Activated CD4-positive, CD25-positive, alpha-beta regulatory T cell treated with anti-CD3 and anti-CD28 coated beads, Interleukin-2, amount 50 U/mL, for 24 hours (primary cell): Measurements from ENCODE around the gene MFN2.
"Not testable (repeated sequence)": the region's sequence is repeated elsewhere in the genome, so short reads cannot be mapped to it uniquely, and the experiment has no call there.

Experiments
- ATAC-seq, 2 donors: fragments of 150-1000 bp; cut with Tn5 transposase; one replicate each; pipeline ENCODE4 v1.10.0; 2021; ENCODE audit warnings: mild to moderate bottlenecking in 1 of 2, moderate library complexity in 1 of 2

Gene MFN2

GRCh38 chr1:12001249-12001917 is 21.1 kb downstream of the MFN2 start:
- ATAC-seq = no peak

GRCh38 chr1:12001996-12002493 is 21.8 kb downstream of the MFN2 start:
- no peak for ATAC-seq

GRCh38 chr1:12003762-12004161 is 23.5 kb downstream of the MFN2 start:
- no peak for ATAC-seq

GRCh38 chr1:12005488-12006166 is 25.4 kb downstream of the MFN2 start:
- no peak for ATAC-seq

GRCh38 chr1:12006167-12006921 is 26.1 kb downstream of the MFN2 start:
- no peak for ATAC-seq

GRCh38 chr1:12007204-12007603 is 27.0 kb downstream of the MFN2 start:
- ATAC-seq = no peak

GRCh38 chr1:12008355-12008754 is 28.1 kb downstream of the MFN2 start:
- not testable (repeated sequence) for ATAC-seq

- no peak for ATAC-seq
Observed at GRCh38 chr1:12009318-12009947, 29.2 kb downstream of the MFN2 start.

- no peak for ATAC-seq
Observed at GRCh38 chr1:12010746-12011570, 30.7 kb downstream of the MFN2 start.

GRCh38 chr1:12011998-12012397 is 31.8 kb downstream of the MFN2 start:
- no peak for ATAC-seq

- no peak for ATAC-seq
Observed at GRCh38 chr1:12012560-12013316, 32.5 kb downstream of the MFN2 start.

- ATAC-seq = no peak
Observed at GRCh38 chr1:12014141-12014991, 34.1 kb downstream of the MFN2 start.

- ATAC-seq = no peak
Observed at GRCh38 chr1:12015001-12015491, 34.8 kb downstream of the MFN2 start.

GRCh38 chr1:12015499-12015898 is 35.3 kb downstream of the MFN2 start:
- ATAC-seq = no peak

- no peak for ATAC-seq
Observed at GRCh38 chr1:12016182-12016581, 35.9 kb downstream of the MFN2 start.

- ATAC-seq = no peak
Observed at GRCh38 chr1:12019858-12020509, 39.7 kb downstream of the MFN2 start.

GRCh38 chr1:12021616-12022015 is 41.4 kb downstream of the MFN2 start:
- no peak for ATAC-seq

- ATAC-seq = no peak
Observed at GRCh38 chr1:12022036-12022435, 41.8 kb downstream of the MFN2 start.

- ATAC-seq = no peak
Observed at GRCh38 chr1:12026586-12026985, 46.3 kb downstream of the MFN2 start.

GRCh38 chr1:12028248-12028647 is 48.0 kb downstream of the MFN2 start:
- ATAC-seq = no peak
